ENCODE data around the gene ITGB7. TPM values are rescaled to one million over a fixed set of nuclear protein-coding genes. Genes with fewer than 3 reads are reported as not detected.

ITGB7 gene
- total and polyA plus RNA-seq, 3 donors from 2014 or later = 0.24 to 3.7 (median 1.2) TPM

GRCh38 chr12:53176750-53177149, 30.3 kb downstream of the ITGB7 start:
- DNase-seq = no peak
- no peak overlapping the region for H3K4me3 ChIP-seq
- 98 to 99% methylated on average over 3 of the region's 3 CpGs for WGBS, 2 donors
- H3K36me3 ChIP-seq (ENCODE audit: low read depth, missing control alignments) = no peaks in the 10 kb centered on the region
- TF ChIP-seq POLR2A (IDR thresholded peaks at IDR 0.05) (no peak), CTCF (IDR thresholded peaks at IDR 0.05) (no peak)
- H3K27me3 ChIP-seq = no peaks in the 10 kb centered on the region
- intact Hi-C loops (cut with DNase I; ENCODE audit: low total_unique reads) = no loop called here
- no peaks in the 10 kb centered on the region for H3K9me3 ChIP-seq
- H3K27ac ChIP-seq = no peak overlapping the region
- H3K4me1 ChIP-seq = peaks cover 18% of the 10 kb centered on the region

- 89 to 90% methylated on average over 4 of the region's 4 CpGs for WGBS, 2 donors
- H3K27me3 ChIP-seq = no peaks in the 10 kb centered on the region
- no peaks in the 10 kb centered on the region for H3K36me3 ChIP-seq (ENCODE audit: low read depth, missing control alignments)
- H3K9me3 ChIP-seq = no peaks in the 10 kb centered on the region
- H3K4me1 ChIP-seq = peaks cover 19% of the 10 kb centered on the region
- peak in 2 of 3 experiments; percentile 13 to 22 for TF ChIP-seq CTCF (IDR thresholded peaks at IDR 0.05)
- TF ChIP-seq POLR2A (IDR thresholded peaks at IDR 0.05) = no peak
- no peak overlapping the region for H3K4me3 ChIP-seq
- no peak for DNase-seq
- no peak overlapping the region for H3K27ac ChIP-seq
- intact Hi-C loops (cut with DNase I; ENCODE audit: low total_unique reads) = no loop called here
Observed at GRCh38 chr12:53174881-53175491, 32.1 kb downstream of the ITGB7 start.

- Histone ChIP-seq H3K4me1 (peaks cover 15% of the 10 kb centered on the region), H3K27ac (no peak overlapping the region), H3K36me3 (ENCODE audit: low read depth, missing control alignments) (no peaks in the 10 kb centered on the region), H3K27me3 (no peaks in the 10 kb centered on the region), H3K9me3 (no peaks in the 10 kb centered on the region), H3K4me3 (no peak overlapping the region)
- intact Hi-C loops (cut with DNase I; ENCODE audit: low total_unique reads) = no loop called here
- 93 to 94% methylated on average over 10 of the region's 10 CpGs for WGBS, 2 donors
- no peak for DNase-seq
- no peak for TF ChIP-seq CTCF (IDR thresholded peaks at IDR 0.05)
- no peak for TF ChIP-seq POLR2A (IDR thresholded peaks at IDR 0.05)
Observed at GRCh38 chr12:53173085-53173715, 33.9 kb downstream of the ITGB7 start.

GRCh38 chr12:53172352-53172751, 34.7 kb downstream of the ITGB7 start:
- no peak overlapping the region for H3K27ac ChIP-seq
- H3K36me3 ChIP-seq (ENCODE audit: low read depth, missing control alignments) = no peaks in the 10 kb centered on the region
- no peaks in the 10 kb centered on the region for H3K27me3 ChIP-seq
- no peaks in the 10 kb centered on the region for H3K9me3 ChIP-seq
- DNase-seq = no peak
- TF ChIP-seq POLR2A (IDR thresholded peaks at IDR 0.05) (no peak), CTCF (IDR thresholded peaks at IDR 0.05) (no peak)
- peaks cover 15% of the 10 kb centered on the region for H3K4me1 ChIP-seq
- 89 to 93% methylated on average over 8 to 11 of the region's 11 CpGs for WGBS, 2 donors
- intact Hi-C loops (cut with DNase I; ENCODE audit: low total_unique reads) = no loop called here
- H3K4me3 ChIP-seq = no peak overlapping the region
